ENCODE data around the gene COLEC12.

Gene COLEC12

GRCh38 chr18:499776-500631 is 497 bp downstream of the COLEC12 start:
- POLR2A ChIA-PET: no interaction called here
- H3K27ac ChIP-seq (ENCODE audit: extremely low read depth, low read depth, low read length): peak overlapping the region; percentile 63; the same call in 1 of the 2 replicates
- peak overlapping the region; percentile 32 for H3K4me3 ChIP-seq (ENCODE audit: low read depth, low read length)
- CTCF ChIA-PET: interaction anchor here (0.5 to 5.0 kb wide), 8 partner anchors 8 to 310 kb away, joined by 3 to 28 read pairs (median 3); no protein-coding TSS in a partner anchor
- H3K9me3 ChIP-seq (ENCODE audit: control insufficient read depth, insufficient read depth, low read depth, low read length): no peaks in the 10 kb centered on the region
- H3K4me1 ChIP-seq (ENCODE audit: control insufficient read depth, insufficient read depth, low read length): peaks cover 11% of the 10 kb centered on the region
- H3K36me3 ChIP-seq (ENCODE audit: control insufficient read depth in 2 of 2, insufficient read depth in 1 of 2, low read length in 2 of 2): no peaks in the 10 kb centered on the region
- TF ChIP-seq ZNF777 (tag by site-specific recombination; IDR thresholded peaks at IDR 0.05; ENCODE audit: borderline replicate concordance) (no peak), ZNF266 (tag by site-specific recombination; IDR thresholded peaks at IDR 0.05; ENCODE audit: low read depth) (no peak), ZNF660 (tag by site-specific recombination; IDR thresholded peaks at IDR 0.05) (peak; percentile 12; the same call in 1 of the 2 replicates), ZSCAN30 (tag by site-specific recombination; IDR thresholded peaks at IDR 0.05) (0 out of 2 replicates have a peak, but pooled peaks have one; percentile 9), ZNF518A (tag by site-specific recombination; conservative IDR thresholded peaks at IDR 0.05; ENCODE audit: low read depth) (no peak), HOXD13 (CRISPR knock-in tag; IDR thresholded peaks at IDR 0.05; ENCODE audit: borderline replicate concordance) (no peak), ZNF366 (tag by site-specific recombination; conservative IDR thresholded peaks at IDR 0.05) (0 out of 2 replicates have a peak, but pooled peaks have one; percentile 59), ZNF626 (tag by site-specific recombination; IDR thresholded peaks at IDR 0.05) (no peak), ZNF138 (tag by site-specific recombination; IDR thresholded peaks at IDR 0.05; ENCODE audit: borderline replicate concordance) (no peak), ZNF449 (tag by site-specific recombination; IDR thresholded peaks at IDR 0.05) (no peak), ZNF23 (tag by site-specific recombination; IDR thresholded peaks at IDR 0.05; ENCODE audit: borderline replicate concordance) (no peak), ZNF174 (tag by site-specific recombination; IDR thresholded peaks at IDR 0.05) (no peak), ZNF239 (tag by site-specific recombination; IDR thresholded peaks at IDR 0.05) (no peak), SETDB1 (IDR thresholded peaks at IDR 0.05; ENCODE audit: insufficient read length, low read length) (no peak), ZNF670 (tag by site-specific recombination; IDR thresholded peaks at IDR 0.05; ENCODE audit: low read depth) (no peak), MYNN (tag by site-specific recombination; IDR thresholded peaks at IDR 0.05; ENCODE audit: borderline replicate concordance) (no peak), ZNF423 (tag by site-specific recombination; IDR thresholded peaks at IDR 0.05) (no peak), HOXC10 (CRISPR knock-in tag; IDR thresholded peaks at IDR 0.05) (no peak), ZNF350 (tag by site-specific recombination; IDR thresholded peaks at IDR 0.05) (no peak), ZNF248 (tag by site-specific recombination; IDR thresholded peaks at IDR 0.05) (no peak), ZNF560 (tag by site-specific recombination; IDR thresholded peaks at IDR 0.05; ENCODE audit: borderline replicate concordance) (no peak), ZNF324 (tag by site-specific recombination; IDR thresholded peaks at IDR 0.05) (no peak), SP7 (tag by site-specific recombination; IDR thresholded peaks at IDR 0.05) (no peak), ZNF121 (tag by site-specific recombination; IDR thresholded peaks at IDR 0.05) (no peak)
- TF ChIP-seq, protein P1, sequence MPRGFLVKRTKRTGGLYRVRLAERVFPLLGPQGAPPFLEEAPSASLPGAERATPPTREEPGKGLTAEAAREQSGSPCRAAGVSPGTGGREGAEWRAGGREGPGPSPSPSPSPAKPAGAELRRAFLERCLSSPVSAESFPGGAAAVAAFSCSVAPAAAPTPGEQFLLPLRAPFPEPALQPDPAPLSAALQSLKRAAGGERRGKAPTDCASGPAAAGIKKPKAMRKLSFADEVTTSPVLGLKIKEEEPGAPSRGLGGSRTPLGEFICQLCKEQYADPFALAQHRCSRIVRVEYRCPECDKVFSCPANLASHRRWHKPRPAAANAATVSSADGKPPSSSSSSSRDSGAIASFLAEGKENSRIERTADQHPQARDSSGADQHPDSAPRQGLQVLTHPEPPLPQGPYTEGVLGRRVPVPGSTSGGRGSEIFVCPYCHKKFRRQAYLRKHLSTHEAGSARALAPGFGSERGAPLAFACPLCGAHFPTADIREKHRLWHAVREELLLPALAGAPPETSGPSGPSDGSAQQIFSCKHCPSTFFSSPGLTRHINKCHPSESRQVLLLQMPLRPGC (tag by site-specific recombination; IDR thresholded peaks at IDR 0.05): no peak
- TF ChIP-seq, protein P2, sequence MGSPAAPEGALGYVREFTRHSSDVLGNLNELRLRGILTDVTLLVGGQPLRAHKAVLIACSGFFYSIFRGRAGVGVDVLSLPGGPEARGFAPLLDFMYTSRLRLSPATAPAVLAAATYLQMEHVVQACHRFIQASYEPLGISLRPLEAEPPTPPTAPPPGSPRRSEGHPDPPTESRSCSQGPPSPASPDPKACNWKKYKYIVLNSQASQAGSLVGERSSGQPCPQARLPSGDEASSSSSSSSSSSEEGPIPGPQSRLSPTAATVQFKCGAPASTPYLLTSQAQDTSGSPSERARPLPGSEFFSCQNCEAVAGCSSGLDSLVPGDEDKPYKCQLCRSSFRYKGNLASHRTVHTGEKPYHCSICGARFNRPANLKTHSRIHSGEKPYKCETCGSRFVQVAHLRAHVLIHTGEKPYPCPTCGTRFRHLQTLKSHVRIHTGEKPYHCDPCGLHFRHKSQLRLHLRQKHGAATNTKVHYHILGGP (tag by site-specific recombination; IDR thresholded peaks at IDR 0.05): no peak

Measured in HEK293 (cell line).